ENCODE data around the gene DYNC1I2.

Gene DYNC1I2

GRCh38 chr2:171687287-171688128, at the start of gene DYNC1I2:
TSS of gene DYNC1I2 (plus strand) at chr2:171687469. CDS start at chr2:171690156, 2,687 bp downstream.
- peak; percentile 53 to 76 for DNase-seq (ENCODE audit: low read depth in 1 of 2, low spot score in 1 of 2)

- no peak for DNase-seq (ENCODE audit: low read depth in 1 of 2, low spot score in 1 of 2)
Measured at GRCh38 chr2:171651667-171652415, 35.4 kb upstream of the DYNC1I2 start.

- DNase-seq (ENCODE audit: low read depth in 1 of 2, low spot score in 1 of 2), result no peak
Measured at GRCh38 chr2:171652416-171652785, 34.9 kb upstream of the DYNC1I2 start.

- no peak for DNase-seq (ENCODE audit: low read depth in 1 of 2, low spot score in 1 of 2)
Measured at GRCh38 chr2:171655586-171655985, 31.7 kb upstream of the DYNC1I2 start.

- no peak for DNase-seq (ENCODE audit: low read depth in 1 of 2, low spot score in 1 of 2)
Measured at GRCh38 chr2:171667041-171667440, 20.2 kb upstream of the DYNC1I2 start.

- no peak for DNase-seq (ENCODE audit: low read depth in 1 of 2, low spot score in 1 of 2)
Measured at GRCh38 chr2:171668183-171668582, 19.1 kb upstream of the DYNC1I2 start.

GRCh38 chr2:171669121-171669520, 18.1 kb upstream of the DYNC1I2 start:
- DNase-seq (ENCODE audit: low read depth in 1 of 2, low spot score in 1 of 2), result no peak

- DNase-seq (ENCODE audit: low read depth in 1 of 2, low spot score in 1 of 2), result no peak
Measured at GRCh38 chr2:171670655-171671054, 16.6 kb upstream of the DYNC1I2 start.

- DNase-seq (ENCODE audit: low read depth in 1 of 2, low spot score in 1 of 2), result no peak
Measured at GRCh38 chr2:171671867-171672266, 15.4 kb upstream of the DYNC1I2 start.

GRCh38 chr2:171673905-171674304, 13.4 kb upstream of the DYNC1I2 start:
- DNase-seq (ENCODE audit: low read depth in 1 of 2, low spot score in 1 of 2), result no peak

- DNase-seq (ENCODE audit: low read depth in 1 of 2, low spot score in 1 of 2), result no peak
Measured at GRCh38 chr2:171675810-171676345, 11.4 kb upstream of the DYNC1I2 start.

GRCh38 chr2:171678619-171679018, 8.7 kb upstream of the DYNC1I2 start:
- no peak for DNase-seq (ENCODE audit: low read depth in 1 of 2, low spot score in 1 of 2)

- DNase-seq (ENCODE audit: low read depth in 1 of 2, low spot score in 1 of 2), result no peak
Measured at GRCh38 chr2:171688129-171688465, 828 bp downstream of the DYNC1I2 start.

- no peak for DNase-seq (ENCODE audit: low read depth in 1 of 2, low spot score in 1 of 2)
Measured at GRCh38 chr2:171692331-171692730, 5.1 kb downstream of the DYNC1I2 start.

GRCh38 chr2:171702781-171703556, 15.7 kb downstream of the DYNC1I2 start:
- DNase-seq (ENCODE audit: low read depth in 1 of 2, low spot score in 1 of 2), result no peak

- DNase-seq (ENCODE audit: low read depth in 1 of 2, low spot score in 1 of 2), result no peak
Measured at GRCh38 chr2:171703574-171704347, 16.5 kb downstream of the DYNC1I2 start.

GRCh38 chr2:171706152-171706803, 19.0 kb downstream of the DYNC1I2 start:
- DNase-seq (ENCODE audit: low read depth in 1 of 2, low spot score in 1 of 2), result no peak

GRCh38 chr2:171707752-171708151, 20.5 kb downstream of the DYNC1I2 start:
- no peak for DNase-seq (ENCODE audit: low read depth in 1 of 2, low spot score in 1 of 2)

- no peak for DNase-seq (ENCODE audit: low read depth in 1 of 2, low spot score in 1 of 2)
Measured at GRCh38 chr2:171709011-171709685, 21.9 kb downstream of the DYNC1I2 start.

GRCh38 chr2:171711351-171711750, 24.1 kb downstream of the DYNC1I2 start:
- DNase-seq (ENCODE audit: low read depth in 1 of 2, low spot score in 1 of 2), result no peak

Data from activated CD4-positive, alpha-beta T cell treated with anti-CD3 and anti-CD28 coated beads, Interleukin-2, amount 50 U/mL, for 24 hours (primary cell).